ENCODE measurements around the gene CALB2.
"Not testable (repeated sequence)": the region's sequence is repeated elsewhere in the genome, so short reads cannot be mapped to it uniquely, and the experiment has no call there.

The CALB2 gene

GRCh38 chr16:71358464-71358998, at the start of gene CALB2:
Gene CALB2 (plus strand): TSS chr16:71358723. CDS start chr16:71358793, 70 bp downstream.
- FAIRE-seq = no peak

GRCh38 chr16:71311553-71312158, 46.9 kb upstream of the CALB2 start:
- no peak for FAIRE-seq

- FAIRE-seq = not testable (repeated sequence)
These were observed 44.9 kb upstream of the CALB2 start for GRCh38 chr16:71313591-71313990.

- no peak for FAIRE-seq
These were observed 43.3 kb upstream of the CALB2 start for GRCh38 chr16:71315269-71315668.

GRCh38 chr16:71319999-71320398, 38.5 kb upstream of the CALB2 start:
- no peak for FAIRE-seq

GRCh38 chr16:71327720-71328119, 30.8 kb upstream of the CALB2 start:
- no peak for FAIRE-seq

DNA sequence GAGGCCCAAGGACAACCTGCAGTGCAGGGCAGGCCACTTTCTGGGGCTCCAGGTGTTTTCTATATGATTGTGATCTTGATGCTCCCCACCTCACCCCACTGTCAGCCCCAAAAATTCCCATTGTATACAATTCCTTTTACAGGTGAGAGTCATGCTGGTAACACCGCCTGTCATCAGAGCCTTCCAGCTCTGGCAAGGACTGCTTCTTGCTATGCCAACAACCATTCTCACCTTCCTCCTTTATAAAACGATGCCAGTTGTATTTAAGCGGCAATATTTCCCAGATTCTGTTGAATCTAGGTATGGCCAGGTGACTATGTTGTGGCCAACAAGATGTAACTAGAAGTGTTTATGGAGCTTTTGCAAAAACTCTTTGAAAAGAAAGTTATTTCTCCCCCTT, 30.4 kb upstream of the CALB2 start:
- FAIRE-seq = no peak

DNA sequence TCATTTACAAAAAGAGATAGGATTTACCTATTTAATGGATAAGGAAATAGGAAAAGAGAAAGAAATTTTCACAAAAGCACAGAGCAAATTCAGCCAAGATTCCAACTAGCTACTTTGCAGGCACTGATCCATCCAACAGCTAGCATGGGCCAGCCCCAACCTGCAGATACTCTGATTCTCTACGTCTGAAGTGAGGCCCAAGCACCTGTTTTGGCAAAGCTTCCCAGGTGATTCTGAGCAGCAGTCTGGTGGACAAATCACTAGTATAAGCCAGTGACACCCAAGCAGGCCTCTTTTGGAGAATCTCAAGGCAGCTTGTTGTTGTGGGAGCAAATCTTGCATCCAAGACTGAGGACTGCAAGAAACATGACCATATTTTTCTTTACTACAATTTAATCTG, 20.9 kb upstream of the CALB2 start:
- no peak for FAIRE-seq

- FAIRE-seq = no peak
These were observed 20.3 kb upstream of the CALB2 start for GRCh38 chr16:71338193-71338592.

DNA sequence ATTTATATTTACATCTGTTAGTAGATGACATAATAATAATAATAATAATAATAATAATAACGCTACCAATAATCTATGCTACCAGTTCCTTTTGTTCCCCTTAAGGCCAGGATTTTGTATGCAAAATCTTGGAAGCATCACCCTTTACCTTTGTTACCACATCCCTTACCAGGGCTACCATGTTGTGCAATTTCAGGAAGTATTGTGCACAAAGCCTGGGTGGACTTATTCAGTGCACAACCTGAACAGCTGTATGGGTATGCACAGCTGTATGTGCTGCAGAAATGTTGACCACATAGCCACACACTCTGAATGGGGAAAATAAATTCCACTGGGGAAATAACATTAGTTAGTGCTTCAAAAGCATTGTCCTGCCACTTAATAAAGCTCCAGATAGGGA, 19.9 kb upstream of the CALB2 start:
- no peak for FAIRE-seq

- no peak for FAIRE-seq
These were observed 19.0 kb upstream of the CALB2 start for GRCh38 chr16:71339236-71340171.

DNA sequence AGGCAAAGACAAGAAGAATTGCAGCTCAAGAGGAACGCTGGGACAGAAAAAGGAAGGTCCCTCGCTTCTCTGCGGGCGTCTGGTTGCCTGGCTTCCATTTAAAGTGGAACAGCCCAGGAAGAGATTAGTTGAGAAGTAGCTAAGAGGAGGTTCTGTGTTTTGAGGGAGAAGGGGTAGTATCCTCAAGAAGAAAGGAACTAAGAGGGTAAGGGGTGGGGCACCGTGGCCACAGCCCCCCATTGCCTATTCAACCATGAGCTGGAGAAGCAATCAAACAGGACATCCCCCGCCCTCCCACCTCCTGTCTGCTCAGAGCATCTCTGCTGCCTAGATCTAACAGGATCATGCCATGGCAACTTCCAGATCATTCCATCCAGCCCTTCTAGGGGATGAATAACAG, 18.1 kb upstream of the CALB2 start:
- FAIRE-seq = no peak

- no peak for FAIRE-seq
These were observed 16.6 kb upstream of the CALB2 start for GRCh38 chr16:71341881-71342280.

DNA sequence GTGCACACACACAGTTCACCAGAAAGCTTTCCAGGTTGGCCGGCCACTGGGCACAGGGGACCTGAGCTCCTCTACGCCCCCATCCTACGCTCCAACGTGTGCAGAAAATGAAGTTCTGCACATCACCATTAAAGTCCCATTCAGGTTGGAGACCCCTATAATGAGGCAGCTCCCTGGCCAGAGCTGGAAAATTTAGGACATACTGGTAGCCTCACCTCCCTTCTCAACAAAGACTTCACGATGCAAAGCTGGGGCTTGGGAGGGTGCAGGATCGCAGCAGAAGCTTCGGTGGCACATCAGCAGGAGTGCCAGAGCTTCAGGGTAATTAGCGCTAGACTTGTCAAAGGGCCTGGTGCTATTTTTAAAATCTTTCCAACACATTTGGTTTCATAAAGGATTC, 15.4 kb upstream of the CALB2 start:
- FAIRE-seq = no peak

DNA sequence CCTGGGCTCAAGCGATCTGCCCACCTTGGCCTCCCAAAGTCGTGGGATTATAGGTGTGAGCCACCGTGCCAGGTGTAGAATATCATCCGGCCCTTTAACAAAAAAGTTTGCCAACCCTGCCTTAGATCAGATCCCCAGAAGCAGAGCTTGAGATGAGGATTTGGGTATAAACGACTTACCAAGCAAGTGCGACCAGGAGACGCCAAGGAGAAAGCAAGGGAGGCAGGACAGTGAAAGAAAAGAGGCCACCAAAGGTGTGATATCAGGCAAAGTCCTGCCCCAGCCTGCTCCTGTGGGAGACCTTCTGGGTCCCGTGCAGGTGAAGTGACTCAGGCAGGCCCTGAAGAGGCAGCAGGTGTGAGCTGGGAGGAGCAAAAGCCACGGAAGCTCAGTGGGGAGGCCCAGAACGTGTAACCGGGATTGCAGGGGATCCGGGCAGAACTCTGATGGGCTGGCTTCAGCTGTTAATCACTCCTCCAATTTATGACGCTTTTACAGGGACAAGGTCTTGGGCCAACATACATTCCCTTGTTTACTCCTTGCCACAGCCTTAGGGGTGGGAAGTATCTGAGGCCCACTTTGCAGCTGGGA, 14.1 kb upstream of the CALB2 start:
- FAIRE-seq = no peak

DNA sequence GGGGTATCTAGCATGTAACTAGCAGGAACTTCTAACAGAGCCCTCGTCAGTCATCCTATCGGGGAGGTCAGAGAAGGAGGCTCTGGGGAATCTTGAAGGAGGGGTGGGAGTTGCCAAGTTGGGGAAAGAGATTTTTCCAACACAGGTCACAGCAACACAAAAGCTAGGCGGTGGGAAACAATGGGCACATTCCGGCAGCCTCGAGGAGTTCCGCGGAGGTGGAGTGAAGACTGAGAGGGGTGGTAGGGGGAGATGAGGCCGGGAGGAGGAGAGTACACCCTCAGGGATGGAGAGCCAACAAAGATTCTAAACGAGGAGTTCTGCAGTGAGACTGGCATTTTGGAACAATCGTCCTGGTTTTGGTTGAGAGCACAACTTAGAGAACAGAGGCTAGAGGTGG, 13.5 kb upstream of the CALB2 start:
- no peak for FAIRE-seq

- no peak for FAIRE-seq
These were observed 11.4 kb upstream of the CALB2 start for GRCh38 chr16:71347146-71347545.

DNA sequence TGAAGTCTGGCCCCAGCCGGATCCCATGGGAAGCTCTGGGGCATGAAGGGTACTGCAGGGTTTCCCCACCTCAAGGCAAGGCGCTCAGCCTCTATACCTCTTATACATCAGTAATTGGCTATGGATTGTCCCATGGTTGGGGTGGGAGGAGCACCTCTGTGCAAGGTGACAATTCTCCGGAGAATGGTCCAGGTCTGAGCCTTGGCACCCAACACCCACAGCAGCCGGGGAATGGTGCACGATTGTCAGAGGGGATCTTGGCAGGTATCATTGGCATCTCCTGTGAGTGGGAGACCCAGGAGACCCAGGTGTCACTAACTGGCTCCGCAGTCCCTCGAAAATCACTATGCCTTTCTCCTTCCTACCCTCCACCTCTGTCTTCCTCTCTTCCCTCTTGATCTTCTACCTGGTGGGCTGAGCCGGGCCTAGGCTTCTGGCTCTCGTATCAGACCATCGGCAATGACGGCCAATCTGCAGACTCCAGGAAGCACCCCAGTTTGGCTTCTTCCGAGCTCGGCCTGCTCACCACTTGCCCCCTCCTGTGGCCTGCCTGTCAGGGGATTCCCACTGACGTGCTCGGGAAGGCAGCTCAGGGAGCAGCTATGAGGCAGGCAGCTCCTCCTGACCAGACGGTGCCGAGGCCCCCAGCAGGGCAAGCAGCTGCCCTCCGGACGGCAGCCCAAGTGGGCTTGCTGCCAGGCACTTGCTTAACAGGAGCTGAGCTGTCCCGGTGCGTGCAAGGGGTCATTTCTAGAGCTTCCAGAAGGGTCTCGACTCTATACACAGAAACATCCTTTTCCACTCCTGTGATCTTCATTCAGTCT, 10.0 kb upstream of the CALB2 start:
- FAIRE-seq = no peak

DNA sequence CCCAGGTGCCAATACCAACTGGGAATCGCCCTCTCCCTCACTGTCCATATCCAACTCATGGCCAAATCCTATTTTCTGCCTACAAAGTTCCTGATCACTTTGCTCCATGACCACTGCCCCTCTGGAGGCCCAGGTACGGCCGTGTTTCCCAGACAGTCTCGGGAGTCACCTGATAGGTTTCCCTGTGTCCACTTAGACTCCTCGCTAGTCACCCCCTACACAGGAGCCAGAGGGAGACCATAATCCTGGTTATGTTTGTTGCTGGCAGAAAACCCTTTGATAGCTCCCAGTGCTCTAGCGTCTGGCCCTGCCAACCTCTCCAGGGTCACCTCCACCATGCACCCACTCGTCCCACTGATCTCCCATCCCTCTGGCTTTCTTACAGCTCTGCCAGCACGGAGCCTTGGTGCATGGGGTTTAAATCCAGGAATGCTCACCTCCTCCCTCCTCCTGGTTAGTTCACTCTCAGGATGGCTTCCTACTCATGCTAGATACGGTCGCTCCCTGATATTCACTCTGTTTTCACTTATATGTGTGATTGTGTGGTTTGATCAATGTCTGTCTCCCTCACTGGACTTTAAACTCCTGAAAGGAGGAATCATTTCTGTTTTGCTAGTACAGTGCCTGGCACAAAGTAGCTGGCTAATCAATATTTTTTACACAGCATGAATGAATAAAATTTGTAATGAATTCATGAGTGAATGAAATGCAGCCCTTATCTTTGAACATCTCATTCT, 7.5 kb upstream of the CALB2 start:
- no peak for FAIRE-seq

GRCh38 chr16:71351558-71351901, 7.0 kb upstream of the CALB2 start:
- no peak for FAIRE-seq

GRCh38 chr16:71352466-71352865, 6.1 kb upstream of the CALB2 start:
- no peak for FAIRE-seq

DNA sequence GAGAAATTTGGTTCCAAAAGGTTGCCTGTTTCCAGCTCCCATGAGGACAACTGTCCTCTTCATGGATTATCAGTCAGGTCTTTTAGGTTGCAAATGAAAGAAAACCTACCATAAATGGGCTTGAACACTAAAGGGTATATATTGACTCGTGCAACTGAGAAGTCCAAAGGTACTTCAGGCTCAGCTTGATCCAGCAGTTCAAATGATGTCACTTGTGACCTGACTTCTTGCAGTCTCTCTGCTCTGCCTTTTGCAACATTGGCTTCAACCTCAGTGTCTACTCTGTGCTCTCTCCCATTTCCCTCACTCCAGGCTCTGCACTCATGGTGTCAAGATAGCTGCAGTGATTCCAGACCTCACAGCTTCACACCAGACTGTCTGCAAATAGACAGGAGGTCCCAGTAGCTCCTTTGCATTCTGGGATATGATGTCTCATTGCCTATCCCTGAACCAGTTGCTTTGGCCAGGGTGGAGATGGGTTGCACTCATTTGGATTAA, 5.5 kb upstream of the CALB2 start:
- FAIRE-seq = no peak
